Measurements from ENCODE around the gene CDKAL1.

GRCh38 chr6:20861481-20861880, 327.2 kb downstream of the CDKAL1 start:
- TF ChIP-seq YY1 (IDR thresholded peaks at IDR 0.05; ENCODE audit: insufficient read depth, insufficient read length), result no peak
- no peak for TF ChIP-seq SUZ12 (IDR thresholded peaks at IDR 0.05; ENCODE audit: extremely low read depth, insufficient read depth, insufficient read length)
- no peak for TF ChIP-seq ZNF274 (IDR thresholded peaks at IDR 0.05; ENCODE audit: low read depth, low read length)
